22Rv1 (cell line): ENCODE data around the gene SNAPC4.

Experiments used
- ZFX ChIP-seq: fragments of 450-650 bp; IDR thresholded peaks from 2 replicates; pipeline ENCODE4 v1.6.1; 2017; ENCODE audit warnings: antibody characterized with exemption, borderline replicate concordance
- TF ChIP-seq, protein P1 (sequence below): fragments of 450-650 bp; IDR thresholded peaks from 2 replicates; pipeline ENCODE4 v1.5.1; 2017; ENCODE audit warnings: mild to moderate bottlenecking

DNA sequence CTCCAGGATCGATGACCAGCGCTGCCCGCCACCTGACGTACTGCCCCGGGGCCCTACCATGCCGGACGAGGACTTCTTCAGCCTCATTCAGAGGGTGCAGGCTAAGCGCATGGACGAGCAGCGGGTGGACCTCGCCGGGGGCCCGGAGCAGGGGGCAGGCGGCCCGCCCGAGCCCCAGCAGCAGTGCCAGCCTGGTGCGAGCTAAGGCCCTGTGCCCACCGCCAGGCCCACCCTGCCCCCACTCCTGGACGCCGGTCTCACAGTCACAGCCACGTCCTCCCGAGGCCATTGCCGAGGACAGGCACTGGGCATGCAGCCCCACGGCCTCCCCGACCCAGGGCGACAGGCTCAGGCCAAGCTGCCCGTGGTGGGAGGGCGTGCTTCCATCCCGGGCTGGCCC is 42.0 kb downstream of the SNAPC4 start:
- TF ChIP-seq, protein P1, sequence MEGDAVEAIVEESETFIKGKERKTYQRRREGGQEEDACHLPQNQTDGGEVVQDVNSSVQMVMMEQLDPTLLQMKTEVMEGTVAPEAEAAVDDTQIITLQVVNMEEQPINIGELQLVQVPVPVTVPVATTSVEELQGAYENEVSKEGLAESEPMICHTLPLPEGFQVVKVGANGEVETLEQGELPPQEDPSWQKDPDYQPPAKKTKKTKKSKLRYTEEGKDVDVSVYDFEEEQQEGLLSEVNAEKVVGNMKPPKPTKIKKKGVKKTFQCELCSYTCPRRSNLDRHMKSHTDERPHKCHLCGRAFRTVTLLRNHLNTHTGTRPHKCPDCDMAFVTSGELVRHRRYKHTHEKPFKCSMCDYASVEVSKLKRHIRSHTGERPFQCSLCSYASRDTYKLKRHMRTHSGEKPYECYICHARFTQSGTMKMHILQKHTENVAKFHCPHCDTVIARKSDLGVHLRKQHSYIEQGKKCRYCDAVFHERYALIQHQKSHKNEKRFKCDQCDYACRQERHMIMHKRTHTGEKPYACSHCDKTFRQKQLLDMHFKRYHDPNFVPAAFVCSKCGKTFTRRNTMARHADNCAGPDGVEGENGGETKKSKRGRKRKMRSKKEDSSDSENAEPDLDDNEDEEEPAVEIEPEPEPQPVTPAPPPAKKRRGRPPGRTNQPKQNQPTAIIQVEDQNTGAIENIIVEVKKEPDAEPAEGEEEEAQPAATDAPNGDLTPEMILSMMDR = no peak
- TF ChIP-seq ZFX = no peak
